ENCODE data around the gene UGT8. TPM values are rescaled to one million over a fixed set of nuclear protein-coding genes. Genes with fewer than 3 reads are reported as not detected.

UGT8 gene
- total and polyA plus RNA-seq, 2 donors from 2014 or later: 20.0 to 42.2 TPM

- no peak overlapping the region for H3K4me3 ChIP-seq (ENCODE audit: low read length in 3 of 3)
- no peaks in the 10 kb centered on the region for H3K36me3 ChIP-seq (ENCODE audit: control insufficient read depth in 2 of 3, insufficient read depth in 3 of 3, low read length in 3 of 3)
- TF ChIP-seq CTCF (IDR thresholded peaks at IDR 0.05; ENCODE audit: borderline replicate concordance, extremely low read depth, insufficient read depth): no peak
- H3K9me3 ChIP-seq (ENCODE audit: control insufficient read depth in 2 of 3, insufficient read depth in 1 of 3, low read length in 3 of 3): no peaks in the 10 kb centered on the region
- no peak overlapping the region for H3K9ac ChIP-seq (ENCODE audit: low read length in 3 of 3)
- FAIRE-seq (no peak), DNase-seq (no peak)
- no peaks in the 10 kb centered on the region for H3K4me1 ChIP-seq (ENCODE audit: control insufficient read depth in 2 of 3, insufficient read depth in 2 of 3, low read depth in 1 of 3, low read length in 3 of 3)
- H3K27ac ChIP-seq (ENCODE audit: low read depth in 2 of 2, low read length in 2 of 2): no peak overlapping the region
- no peaks in the 10 kb centered on the region for H3K27me3 ChIP-seq (ENCODE audit: control insufficient read depth, insufficient read depth, low read length)
- intact Hi-C loops (cut with DNase I): no loop called here
Observed at GRCh38 chr4:114717432-114717831, 118.8 kb downstream of the UGT8 start.

- no peak for TF ChIP-seq CTCF (IDR thresholded peaks at IDR 0.05; ENCODE audit: borderline replicate concordance, extremely low read depth, insufficient read depth)
- intact Hi-C loops (cut with DNase I): no loop called here
Observed at GRCh38 chr4:114725066-114725465, 126.5 kb downstream of the UGT8 start.

GRCh38 chr4:114727461-114727860 lies 128.9 kb downstream of the UGT8 start:
- Histone ChIP-seq H3K9ac (ENCODE audit: low read length in 3 of 3) (no peak overlapping the region), H3K27me3 (ENCODE audit: control insufficient read depth, insufficient read depth, low read length) (no peaks in the 10 kb centered on the region), H3K4me1 (ENCODE audit: control insufficient read depth in 2 of 3, insufficient read depth in 2 of 3, low read depth in 1 of 3, low read length in 3 of 3) (no peaks in the 10 kb centered on the region), H3K9me3 (ENCODE audit: control insufficient read depth in 2 of 3, insufficient read depth in 1 of 3, low read length in 3 of 3) (no peaks in the 10 kb centered on the region), H3K27ac (ENCODE audit: low read depth in 2 of 2, low read length in 2 of 2) (no peak overlapping the region), H3K36me3 (ENCODE audit: control insufficient read depth in 2 of 3, insufficient read depth in 3 of 3, low read length in 3 of 3) (no peaks in the 10 kb centered on the region), H3K4me3 (ENCODE audit: low read length in 3 of 3) (no peak overlapping the region)
- FAIRE-seq: no peak
- no peak for DNase-seq
- TF ChIP-seq CTCF (IDR thresholded peaks at IDR 0.05; ENCODE audit: borderline replicate concordance, extremely low read depth, insufficient read depth): no peak
- intact Hi-C loops (cut with DNase I): no loop called here

More at GRCh38 chr4:114725066-114725465, 126.5 kb downstream of the UGT8 start:
- DNase-seq (no peak), FAIRE-seq (no peak)
- H3K36me3 ChIP-seq (ENCODE audit: control insufficient read depth in 2 of 3, insufficient read depth in 3 of 3, low read length in 3 of 3): no peaks in the 10 kb centered on the region
- no peaks in the 10 kb centered on the region for H3K27me3 ChIP-seq (ENCODE audit: control insufficient read depth, insufficient read depth, low read length)
- H3K4me1 ChIP-seq (ENCODE audit: control insufficient read depth in 2 of 3, insufficient read depth in 2 of 3, low read depth in 1 of 3, low read length in 3 of 3): no peaks in the 10 kb centered on the region
- H3K9me3 ChIP-seq (ENCODE audit: control insufficient read depth in 2 of 3, insufficient read depth in 1 of 3, low read length in 3 of 3): no peaks in the 10 kb centered on the region
- H3K27ac ChIP-seq (ENCODE audit: low read depth in 2 of 2, low read length in 2 of 2): no peak overlapping the region
- no peak overlapping the region for H3K4me3 ChIP-seq (ENCODE audit: low read length in 3 of 3)
- no peak overlapping the region for H3K9ac ChIP-seq (ENCODE audit: low read length in 3 of 3)

Small RNAs within 50 kb of the gene (microRNA-seq; reads per million reads assigned to microRNA genes)
- 25.0 reads per million, percentile 35 among the genes with 10 or more reads in this experiment for gene MIR577

All from kidney (tissue), 14 donors.